ENCODE results near the gene ATOSA.

Gene ATOSA

DNA sequence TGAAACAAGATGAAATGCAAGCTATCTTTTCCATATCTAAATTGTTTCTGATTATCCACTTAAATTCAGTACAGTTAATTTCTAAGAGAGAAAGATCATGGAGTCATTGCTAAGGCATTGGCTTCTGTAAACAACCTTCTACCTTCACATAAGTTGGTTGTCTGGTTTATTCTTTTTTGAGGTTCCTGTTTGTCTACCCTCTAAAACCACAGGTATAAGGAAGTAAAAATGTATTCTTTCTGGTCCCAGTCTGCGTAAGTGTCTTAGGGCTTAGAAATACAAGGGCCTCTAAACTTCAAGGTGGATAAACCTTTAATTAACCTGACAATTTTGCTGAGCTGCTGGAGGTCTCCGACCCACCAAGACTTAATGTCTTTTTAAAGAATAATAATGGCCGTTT is 3.6 kb upstream of the ATOSA start:
- DNase-seq = no peak

DNA sequence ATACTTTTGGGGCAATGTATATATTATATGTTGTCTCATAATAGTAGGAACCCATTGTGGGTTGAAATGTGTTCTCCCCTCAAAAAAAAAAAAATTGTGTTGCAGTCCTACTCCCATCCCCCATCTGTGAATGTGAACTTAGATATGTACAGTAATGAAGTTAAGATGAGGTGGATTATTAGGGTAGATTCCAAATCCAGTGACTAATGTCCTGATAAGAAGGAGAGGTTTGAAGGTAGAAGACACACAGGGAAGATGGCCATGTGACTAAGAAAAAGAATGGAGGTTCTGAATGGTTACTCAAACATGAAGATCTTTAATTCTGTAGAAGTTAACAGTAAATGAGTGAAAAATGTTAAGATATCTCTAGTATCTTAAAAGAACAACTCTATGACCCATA is 3.0 kb upstream of the ATOSA start:
- DNase-seq = no peak

DNA sequence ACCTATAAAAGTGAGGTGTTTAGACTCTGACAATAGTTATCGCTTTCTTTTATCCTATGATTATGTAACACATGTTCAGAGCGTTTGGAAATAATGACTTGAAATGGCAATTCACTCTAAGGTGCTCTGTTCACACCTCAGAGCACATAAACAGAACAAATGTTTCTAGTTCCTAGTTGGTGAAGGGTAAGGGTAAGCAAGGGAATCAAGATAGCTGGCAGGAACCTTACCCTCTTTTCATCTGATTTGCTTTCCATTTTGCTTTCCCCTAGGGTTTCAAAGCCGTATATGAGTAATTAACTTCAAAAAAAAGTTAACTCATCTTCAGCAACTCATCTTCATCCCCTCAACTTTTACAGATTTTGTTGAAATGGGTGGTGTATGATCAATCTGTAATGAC is 2.3 kb upstream of the ATOSA start:
- no peak for DNase-seq

DNA sequence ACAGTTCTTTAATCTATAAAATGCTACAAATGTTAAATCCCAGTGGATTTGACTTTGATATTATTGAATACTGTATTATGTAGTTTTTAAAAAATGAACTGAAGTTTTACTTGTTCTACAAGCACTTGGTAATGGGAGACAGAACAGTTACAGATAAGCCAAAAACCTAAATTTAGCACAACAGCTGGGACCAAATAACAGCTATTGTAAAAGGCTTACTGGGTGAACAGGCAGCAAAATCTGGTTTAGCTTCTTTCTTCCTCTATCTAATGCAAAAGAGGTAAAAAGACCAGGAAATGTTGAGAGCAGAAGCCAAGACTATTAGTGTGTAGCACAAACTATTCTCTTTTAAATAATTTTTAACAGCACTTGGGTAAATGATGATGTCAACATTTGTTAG is 1.6 kb upstream of the ATOSA start:
- DNase-seq = no peak

DNA sequence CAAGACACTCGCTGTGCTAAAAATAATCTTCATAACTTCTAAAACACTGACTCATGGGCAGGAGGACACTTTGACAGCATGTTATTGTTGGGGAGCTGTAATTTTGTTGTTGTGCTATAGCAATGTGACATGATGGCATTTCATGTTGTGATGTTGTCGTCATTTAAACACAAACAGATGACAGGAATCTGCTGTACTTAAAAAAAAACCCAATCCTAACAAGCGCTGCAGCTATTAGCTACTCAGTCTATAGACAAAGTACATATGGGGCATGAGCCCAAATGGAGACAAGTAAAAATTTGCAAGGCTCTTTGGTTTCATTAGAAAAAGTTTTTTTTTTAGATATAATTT is 828 bp upstream of the ATOSA start:
- DNase-seq = no peak

DNA sequence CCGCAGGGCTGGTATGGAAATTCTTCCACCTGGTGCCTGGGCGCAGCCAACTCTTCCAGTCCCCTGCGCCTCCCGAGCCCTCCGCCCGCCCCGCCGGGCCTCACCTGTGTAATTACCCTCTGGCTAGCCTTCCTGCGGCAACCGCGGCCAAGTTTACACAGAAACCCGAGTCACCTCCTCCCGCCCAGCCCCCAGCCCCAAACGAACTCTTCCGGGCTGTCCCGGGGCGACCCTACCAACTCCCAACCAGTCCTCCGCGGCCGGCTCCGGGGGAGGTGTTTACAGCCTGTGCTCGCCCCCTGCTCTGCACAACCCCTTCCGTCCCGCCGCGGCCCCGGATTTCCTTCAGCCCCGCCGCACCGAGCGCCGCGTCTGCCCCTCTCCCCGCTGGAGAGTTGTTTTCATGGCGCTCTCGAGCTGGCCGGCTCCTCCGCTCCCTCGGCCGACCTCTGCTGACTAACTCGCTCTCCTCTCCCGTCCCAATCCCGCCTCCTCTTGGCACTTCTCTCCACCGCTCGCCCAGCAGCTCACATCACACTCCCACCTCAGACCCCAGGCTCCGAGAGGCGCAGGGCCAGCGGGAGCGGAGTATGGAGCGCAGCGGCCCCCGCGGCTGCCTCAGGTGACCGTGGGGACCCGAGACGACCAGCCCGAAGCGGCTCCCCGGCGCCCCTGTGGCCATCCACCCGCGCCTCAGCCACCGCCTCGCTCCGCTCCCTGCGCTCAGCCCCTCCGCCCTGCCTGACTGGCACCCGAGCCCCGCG is 538 bp downstream of the ATOSA start:
- peak; percentile 71 for DNase-seq

DNA sequence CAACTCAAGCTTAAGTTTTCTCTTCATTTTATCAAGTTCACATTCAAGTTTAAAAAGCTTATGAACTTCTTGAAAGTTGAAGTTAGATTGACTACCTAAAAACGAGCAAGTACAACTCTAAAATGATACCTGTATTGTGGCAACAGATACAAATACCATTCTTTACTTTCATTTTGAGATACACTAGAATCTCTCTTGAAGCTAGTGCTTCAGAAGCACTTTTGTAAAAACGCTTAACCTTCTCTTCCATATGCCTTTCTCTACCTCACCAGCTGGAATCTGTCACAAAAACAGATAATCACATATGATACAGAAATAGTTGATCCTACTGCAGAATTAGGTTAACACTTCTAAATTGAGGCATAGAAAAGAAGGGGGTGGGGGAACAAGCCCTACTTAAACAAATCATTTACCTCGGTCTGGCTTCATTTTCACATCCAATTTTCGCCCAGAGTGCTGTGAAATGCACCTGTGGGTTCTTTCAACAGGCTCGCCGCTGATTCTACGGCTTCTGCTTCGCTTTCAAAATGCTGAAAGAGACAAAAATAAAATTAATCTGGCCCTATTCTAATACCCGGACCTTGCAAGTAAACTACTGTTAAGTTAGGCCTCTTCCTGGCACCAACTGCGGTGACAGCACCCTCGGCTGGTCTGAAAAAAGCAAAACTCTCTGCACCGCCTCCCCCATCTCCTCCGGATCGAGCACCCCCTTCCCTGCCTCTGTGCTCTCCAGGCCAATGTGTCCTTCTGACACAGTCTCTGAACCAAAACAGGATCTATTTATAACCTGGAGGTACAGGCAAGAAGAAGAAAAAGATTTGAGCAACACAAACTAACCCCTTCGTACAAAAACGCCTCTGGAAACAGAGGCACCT is 1.4 kb downstream of the ATOSA start:
- DNase-seq = peak; percentile 42

DNA sequence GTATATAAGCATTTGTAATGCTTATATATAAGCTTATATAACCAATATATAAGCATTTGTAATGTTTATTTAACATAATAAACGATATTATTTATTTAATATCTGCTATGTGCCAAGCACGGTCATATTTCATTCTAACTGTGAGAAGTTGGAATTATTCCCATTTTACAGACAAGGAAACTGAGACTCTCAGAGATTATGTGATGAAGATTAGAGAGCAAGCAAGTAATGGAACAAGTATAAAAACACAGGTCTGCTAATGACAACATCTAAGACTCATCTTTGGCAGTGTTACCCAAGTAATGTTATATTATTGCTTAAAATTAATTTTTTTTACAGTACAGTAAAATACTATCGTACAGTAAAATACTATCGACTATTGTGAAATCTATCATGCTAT is 4.4 kb downstream of the ATOSA start:
- DNase-seq = no peak

DNA sequence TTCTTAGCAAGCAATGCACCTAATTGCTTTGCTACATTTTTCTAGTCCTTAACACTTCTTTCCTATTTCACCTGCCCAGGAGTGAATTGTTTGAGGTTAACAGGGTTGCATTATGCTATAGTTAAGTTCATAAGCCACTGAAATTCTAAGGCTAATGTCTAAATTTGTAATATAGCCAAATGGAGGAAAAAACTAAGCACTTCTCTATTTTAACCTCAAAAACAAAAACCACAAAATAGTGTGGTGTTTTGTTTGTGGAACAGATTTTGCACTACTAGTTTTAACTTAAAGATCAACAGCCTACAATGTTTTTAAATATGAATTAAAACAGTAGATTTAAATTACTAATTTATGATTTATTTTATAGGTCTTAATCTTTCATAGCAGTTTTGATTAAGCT is 5.5 kb downstream of the ATOSA start:
- no peak for DNase-seq

DNA sequence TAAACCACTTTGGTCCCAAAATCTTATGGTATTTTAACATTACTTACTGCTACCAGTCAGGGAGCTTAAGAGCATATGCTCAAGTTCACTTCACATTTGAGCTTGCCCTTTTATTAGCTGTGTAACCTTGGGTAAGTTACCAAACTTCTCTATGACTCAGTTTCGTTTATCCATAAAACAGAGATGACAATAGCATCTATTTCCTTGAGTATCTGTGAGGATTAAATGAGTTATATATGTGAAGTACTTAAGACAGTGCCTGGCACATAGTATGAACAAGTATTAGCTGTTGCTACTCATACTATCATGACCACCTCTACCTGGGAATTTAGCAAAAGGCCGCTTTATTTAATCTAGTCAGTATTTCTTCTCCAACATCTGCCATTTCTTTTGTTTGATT is 5.9 kb downstream of the ATOSA start:
- DNase-seq = no peak

DNA sequence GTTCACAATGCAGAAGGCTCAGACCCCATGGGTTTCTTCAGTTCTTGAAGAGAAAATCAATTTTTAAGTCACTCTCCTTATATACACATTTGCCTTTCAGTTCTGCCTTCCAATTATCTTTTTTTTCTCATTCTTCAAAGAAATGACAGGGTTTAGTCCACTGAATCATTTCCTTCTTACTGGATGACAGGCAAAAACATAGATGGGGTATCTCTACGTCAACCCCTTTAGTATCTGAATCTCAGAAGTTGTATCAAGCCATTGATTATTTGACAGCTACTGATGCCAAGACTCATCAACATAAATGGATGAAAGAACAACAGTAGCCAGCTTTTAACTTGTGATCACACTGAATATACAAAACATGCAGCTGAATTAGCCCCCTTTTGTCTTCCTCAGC is 6.5 kb downstream of the ATOSA start:
- DNase-seq = no peak

DNA sequence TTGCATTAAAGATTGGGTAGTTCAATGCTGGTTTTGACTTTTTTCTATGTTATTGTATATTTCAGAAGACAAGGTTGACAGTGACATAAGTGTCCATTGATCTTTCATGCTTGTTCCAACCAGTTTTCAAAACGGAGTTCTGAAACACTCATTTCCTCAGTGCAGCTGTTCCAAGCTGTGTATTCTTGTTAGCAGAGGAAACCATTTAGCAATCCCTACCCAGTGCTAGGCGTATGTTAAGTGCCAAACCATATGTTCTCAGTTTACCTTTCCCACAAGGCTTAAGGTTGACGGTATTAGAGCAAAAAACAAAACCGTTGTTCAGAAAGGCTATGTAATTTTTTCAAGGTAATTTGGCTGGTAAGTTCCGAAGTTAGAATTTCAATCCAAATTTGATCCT is 9.1 kb downstream of the ATOSA start:
- no peak for DNase-seq

DNA sequence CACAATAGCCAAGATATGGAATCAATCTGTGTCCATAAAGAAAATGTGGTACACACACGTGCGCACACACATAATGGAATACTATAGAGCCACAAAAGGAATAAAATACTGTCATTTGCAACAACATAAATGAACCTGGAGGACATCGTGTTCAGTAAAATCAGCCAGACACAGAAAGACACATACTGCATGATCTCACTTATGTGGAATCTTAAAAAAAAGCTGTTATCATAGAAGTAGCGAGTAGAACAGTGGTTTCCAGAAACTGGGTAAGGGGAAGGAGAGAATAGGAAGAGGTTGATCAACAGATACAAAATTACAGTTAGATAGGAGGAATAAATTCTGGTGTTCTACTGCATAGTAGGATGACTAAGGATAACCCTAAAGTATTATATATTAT is 11.1 kb downstream of the ATOSA start:
- DNase-seq = no peak

DNA sequence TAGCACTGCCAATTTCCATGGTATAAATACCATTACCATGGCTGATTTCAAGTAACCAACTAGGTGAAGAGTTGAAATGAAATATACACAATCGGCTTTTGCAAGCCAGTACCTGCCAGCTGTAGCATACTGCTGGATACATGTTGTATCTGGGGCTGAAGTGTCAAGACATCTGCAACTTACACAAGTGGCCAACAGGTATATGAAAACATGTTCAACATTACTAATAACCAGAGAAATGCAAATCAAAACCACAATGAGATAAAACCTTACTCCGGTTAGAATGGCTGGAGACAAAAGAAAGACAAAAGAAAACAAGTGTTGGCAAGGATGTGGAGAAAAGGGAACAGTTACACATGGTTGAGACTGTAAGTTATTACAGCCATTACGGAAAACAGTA is 11.6 kb downstream of the ATOSA start:
- no peak for DNase-seq

DNA sequence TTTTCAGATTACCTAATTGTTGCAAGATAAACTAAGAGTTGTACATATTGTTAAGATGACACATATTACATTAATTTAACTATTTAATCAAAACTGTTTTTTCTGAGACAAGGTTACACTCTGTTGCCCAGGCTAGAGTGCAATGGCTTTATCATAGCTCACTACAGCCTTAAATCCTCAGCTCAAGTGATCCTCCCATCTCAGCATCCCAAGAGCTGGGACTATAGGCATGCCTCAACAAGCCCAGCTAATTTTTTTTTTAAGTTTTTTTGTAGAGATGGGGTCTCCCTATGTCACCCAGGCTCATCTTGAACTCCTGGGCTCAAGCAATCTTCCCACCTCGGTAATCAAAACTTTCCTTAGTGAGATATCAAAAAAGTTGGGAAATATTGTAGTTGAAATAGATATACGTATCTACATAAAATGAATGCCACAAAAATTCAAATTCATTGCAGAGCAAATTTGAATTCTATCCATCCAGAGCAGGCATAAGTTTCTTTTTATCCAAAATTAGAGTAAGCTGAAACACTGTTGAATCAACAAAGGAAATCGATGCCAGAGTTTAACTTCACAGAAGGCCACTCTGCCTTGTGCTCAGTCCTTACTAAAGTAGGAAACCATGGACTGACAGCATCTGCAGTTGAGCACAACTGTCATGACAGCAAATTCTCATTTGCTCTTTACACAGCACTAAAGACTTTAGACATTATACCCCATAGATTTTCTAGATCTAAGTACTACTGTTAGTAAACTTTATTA is 15.5 kb downstream of the ATOSA start:
- DNase-seq = no peak

DNA sequence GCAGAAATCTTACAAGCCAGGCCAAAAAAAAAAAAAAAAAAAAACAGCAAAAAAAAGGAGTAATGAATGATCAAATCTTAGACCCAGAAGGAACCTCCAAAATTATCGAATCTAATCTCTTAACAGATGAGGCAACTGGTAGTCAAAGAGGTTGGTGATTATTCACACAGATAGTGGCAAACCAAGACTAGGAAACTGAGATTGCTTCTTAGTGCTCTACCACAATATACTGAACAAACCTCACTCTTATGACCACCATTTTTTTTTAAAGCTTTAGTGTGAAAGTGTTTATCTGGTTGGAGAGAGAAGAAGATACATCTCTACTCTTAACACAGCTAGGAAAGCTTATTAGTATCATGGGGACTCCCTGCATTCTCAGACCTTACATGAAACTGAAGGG is 17.3 kb downstream of the ATOSA start:
- DNase-seq = no peak

DNA sequence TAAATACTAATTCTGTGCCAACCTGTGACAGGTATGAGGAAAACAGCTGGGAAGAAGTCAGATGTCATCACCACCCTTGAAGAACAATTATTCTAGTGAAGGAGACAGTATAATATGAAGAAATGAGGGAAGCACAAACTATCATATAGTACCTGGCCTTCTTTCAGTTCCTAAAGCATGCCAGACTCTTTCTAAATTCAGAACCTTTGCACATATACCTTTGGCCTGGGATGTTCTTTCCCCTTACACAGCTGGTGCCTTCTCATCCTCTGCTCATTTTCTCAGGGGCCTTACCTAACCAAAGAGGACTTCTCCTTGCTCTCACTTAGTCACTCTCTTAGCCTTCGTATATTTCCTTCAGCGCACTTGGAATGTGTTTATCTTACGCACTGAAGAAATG is 19.0 kb downstream of the ATOSA start:
- no peak for DNase-seq

DNA sequence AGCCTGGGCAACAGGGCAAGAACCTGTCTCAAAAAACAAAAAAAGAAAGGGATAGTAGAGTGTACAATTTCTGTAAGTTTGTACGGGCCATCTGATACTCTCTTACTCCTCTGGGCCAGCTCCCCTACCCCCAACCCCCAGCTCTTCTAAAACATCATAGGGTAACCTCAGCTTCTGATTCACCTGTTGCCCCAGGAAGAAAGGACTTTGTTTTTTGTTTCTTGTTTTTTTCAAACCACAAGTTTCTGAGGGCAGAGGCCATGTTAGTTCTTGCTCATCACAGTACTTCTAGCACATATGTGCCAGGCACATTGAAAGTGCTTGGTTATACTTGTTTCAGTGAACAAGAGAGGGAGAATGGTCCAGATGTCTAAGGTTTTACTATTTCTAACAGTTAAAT is 20.2 kb downstream of the ATOSA start:
- no peak for DNase-seq

DNA sequence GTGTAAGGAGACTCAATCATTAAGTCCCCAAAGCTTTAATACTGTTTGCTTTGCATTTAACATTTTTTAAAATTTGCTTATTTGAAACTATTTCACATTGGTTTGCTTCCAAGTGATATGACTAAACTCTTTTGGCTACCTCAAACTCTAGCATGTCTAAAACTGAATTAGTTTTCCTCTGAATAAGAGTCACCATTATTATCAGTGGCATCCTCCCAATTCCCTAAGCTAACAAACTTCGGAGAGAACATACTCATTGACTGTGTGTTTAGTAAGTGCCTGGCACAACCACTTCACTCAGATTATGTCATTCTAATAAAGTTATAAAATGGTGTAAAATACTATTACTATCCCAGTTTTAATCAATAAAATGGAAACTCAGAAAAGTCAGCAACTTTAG is 21.9 kb downstream of the ATOSA start:
- no peak for DNase-seq

DNA sequence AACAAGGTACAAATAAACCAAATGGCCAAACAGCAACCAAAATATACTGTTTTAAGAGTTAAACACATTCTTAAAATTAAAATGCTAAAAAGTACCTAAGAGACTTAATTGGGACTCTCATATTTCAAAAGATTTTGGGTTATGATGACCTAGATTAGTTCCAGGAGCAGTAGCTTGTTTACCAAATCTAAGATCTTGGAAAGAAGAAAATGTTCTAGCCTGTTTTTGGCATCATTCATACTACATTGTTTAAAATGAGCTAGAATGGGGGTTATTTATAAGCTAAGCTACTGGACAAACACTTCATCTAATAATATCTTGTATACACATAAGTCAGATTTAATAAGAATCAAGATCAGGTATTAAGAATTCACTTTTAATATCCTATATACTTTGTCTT is 22.8 kb downstream of the ATOSA start:
- no peak for DNase-seq

DNA sequence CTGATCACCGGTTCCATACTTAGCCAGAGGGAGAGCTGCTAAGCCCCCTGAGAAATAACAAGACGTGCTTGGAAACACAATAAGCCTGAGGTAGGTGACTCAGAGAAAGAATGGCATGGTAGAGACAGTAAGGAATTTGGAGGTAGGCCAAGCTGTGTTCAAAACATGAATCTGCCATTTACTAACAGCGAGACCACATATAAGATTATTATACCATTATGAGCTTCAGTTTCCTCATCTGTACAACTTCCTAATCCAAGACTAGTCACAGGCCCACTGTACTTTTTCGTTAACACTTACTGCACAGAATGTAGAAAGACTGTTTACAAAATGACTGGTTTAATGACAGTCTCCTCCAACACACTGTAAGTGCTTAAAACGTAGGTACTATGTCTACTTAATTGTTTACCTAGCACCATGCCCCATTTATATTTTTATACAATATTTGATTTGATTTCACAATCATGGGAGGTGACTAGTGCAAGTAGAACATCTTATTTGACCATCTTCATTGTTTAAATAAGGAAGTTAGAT is 25.7 kb downstream of the ATOSA start:
- DNase-seq = no peak

DNA sequence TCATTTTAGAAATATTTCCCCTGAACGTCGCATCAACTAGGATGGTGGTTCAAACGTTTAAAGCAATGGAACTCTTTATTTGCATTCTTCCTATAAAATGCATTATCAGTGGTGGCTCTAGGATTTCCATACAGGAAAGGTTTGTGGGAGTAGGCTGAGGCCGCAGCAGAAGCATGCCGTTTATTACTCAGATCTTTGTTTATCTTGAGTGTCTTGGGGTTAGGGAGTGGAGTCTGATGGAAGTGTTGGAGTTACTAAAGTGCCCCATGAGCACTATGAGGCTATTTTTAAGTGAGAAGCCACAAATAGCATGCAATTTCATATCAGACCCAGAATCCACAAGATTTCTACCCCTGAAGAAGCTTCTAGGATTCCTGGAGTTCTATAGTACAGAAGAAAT is 26.2 kb downstream of the ATOSA start:
- DNase-seq = no peak

DNA sequence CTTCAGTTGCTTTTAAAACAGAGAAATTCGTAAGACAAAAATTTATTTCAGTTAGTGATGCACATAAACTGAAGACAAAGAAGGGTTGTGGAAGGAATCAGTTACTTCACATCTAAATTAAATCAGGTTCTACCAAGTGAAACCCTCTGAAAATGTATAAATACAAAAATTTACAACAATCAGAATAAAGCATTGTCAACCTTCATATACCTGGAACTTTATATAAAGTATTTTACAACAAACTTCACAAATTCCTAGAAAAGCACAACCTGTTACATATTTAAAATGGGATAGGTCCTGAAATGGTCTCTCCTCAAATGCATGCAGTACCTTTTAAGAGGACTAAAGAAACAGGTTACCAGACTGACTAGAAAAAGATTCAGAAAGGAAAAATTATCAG is 26.9 kb downstream of the ATOSA start:
- no peak for DNase-seq

DNA sequence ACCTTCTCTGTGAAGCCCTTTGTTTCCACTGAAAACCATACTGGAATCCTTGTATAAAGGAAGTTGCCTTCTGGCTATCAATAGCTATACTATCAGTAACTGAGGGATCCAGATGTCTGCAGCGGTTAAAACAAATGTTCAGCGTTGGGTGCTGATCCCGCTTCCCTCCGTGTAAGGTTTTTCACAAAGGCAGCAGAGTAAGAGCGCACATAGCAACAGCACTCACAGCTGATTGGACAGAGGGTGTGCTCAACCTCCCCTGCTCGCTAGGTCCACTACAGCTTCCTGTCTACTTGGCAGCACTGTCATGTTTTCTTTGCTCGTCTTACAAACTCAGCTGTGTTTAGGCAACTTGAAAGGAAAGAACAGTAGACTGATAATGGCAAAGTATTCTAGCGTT is 27.3 kb downstream of the ATOSA start:
- peak; percentile 71 for DNase-seq

Measured in NCI-H146 (cell line).